Osteocyte (in vitro differentiated cells): ENCODE data around the gene KIF20A. TPM values are rescaled to one million over a fixed set of nuclear protein-coding genes. Genes with fewer than 3 reads are reported as not detected.
"Not testable (repeated sequence)": the region's sequence is repeated elsewhere in the genome, so short reads cannot be mapped to it uniquely, and the experiment has no call there.

ENCODE experiments used
- DNase-seq: peaks from one replicate; pipeline ENCODE4 v3.0.0; 2021; ENCODE audit warnings: mixed read lengths; ENCODE audit not compliant: unreplicated experiment; ENCODE audit errors: extremely low spot score
- H3K27ac Mint-ChIP-seq: one replicate; pipeline ENCODE4 v1.8.0; 2021; ENCODE audit warnings: mild to moderate bottlenecking, mixed read lengths; ENCODE audit not compliant: unreplicated experiment
- H3K27me3 Mint-ChIP-seq: one replicate; pipeline ENCODE4 v1.8.0; 2021; ENCODE audit warnings: mixed read lengths; ENCODE audit not compliant: unreplicated experiment
- H3K36me3 Mint-ChIP-seq: one replicate; pipeline ENCODE4 v1.8.0; 2021; ENCODE audit warnings: mixed read lengths; ENCODE audit not compliant: unreplicated experiment
- H3K4me1 Mint-ChIP-seq: one replicate; pipeline ENCODE4 v1.8.0; 2021; ENCODE audit warnings: mixed read lengths; ENCODE audit not compliant: unreplicated experiment
- H3K4me3 Mint-ChIP-seq: one replicate; pipeline ENCODE4 v1.8.0; 2021; ENCODE audit warnings: mild to moderate bottlenecking, moderate library complexity, mixed read lengths; ENCODE audit not compliant: unreplicated experiment
- H3K9me3 Mint-ChIP-seq: one replicate; pipeline ENCODE4 v1.8.0; 2021; ENCODE audit warnings: mixed read lengths; ENCODE audit not compliant: unreplicated experiment
- CTCF ChIP-seq: fragments of 200-600 bp; sonication (generic); IDR thresholded peaks from 2 replicates; pipeline ENCODE4 v1.5.0; 2021; ENCODE audit warnings: antibody characterized with exemption, mild to moderate bottlenecking, moderate library complexity
- total RNA-seq: library from RNA; stranded (reverse); gene quantifications from 2 replicates; pipeline ENCODE4 v1.2.1, GENCODE V29; 2021

KIF20A gene
- total RNA-seq, 1 donor from 2014 or later: 16.4 TPM

DNA sequence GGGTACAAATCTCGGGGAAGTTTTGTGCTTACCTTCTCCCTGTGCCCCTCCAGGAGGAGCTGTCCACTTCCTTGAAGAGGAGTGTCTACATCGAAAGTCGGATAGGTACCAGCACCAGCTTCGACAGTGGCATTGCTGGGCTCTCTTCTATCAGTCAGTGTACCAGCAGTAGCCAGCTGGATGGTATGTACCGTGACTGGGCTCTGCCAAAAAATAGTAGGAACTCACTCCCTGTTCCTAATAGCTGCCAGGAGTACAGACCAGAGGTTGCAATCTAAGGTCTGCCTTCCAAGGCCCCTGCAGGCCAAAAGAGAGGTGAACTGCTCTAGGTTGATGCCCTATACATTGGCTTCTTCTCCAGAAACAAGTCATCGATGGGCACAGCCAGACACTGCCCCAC is 3.9 kb downstream of the KIF20A start:
- peaks cover under 1% of the 10 kb centered on the region for H3K4me1 Mint-ChIP-seq
- no peak overlapping the region for H3K27ac Mint-ChIP-seq
- H3K4me3 Mint-ChIP-seq: no peak overlapping the region
- no peak for TF ChIP-seq CTCF
- no peaks in the 10 kb centered on the region for H3K9me3 Mint-ChIP-seq
- H3K27me3 Mint-ChIP-seq: no peaks in the 10 kb centered on the region
- DNase-seq: no peak
- peaks cover 15% of the 10 kb centered on the region for H3K36me3 Mint-ChIP-seq

- Mint-ChIP-seq H3K36me3 (peaks cover 31% of the 10 kb centered on the region), H3K9me3 (no peaks in the 10 kb centered on the region), H3K27ac (no peak overlapping the region), H3K27me3 (no peaks in the 10 kb centered on the region), H3K4me1 (no peaks in the 10 kb centered on the region), H3K4me3 (no peak overlapping the region)
- no peak for TF ChIP-seq CTCF
- no peak for DNase-seq
These were observed 7.1 kb downstream of the KIF20A start for GRCh38 chr5:138186002-138186447.

GRCh38 chr5:138188626-138189025 is 9.7 kb downstream of the KIF20A start:
- H3K4me3 Mint-ChIP-seq: no peak overlapping the region
- H3K36me3 Mint-ChIP-seq: peaks cover 44% of the 10 kb centered on the region
- H3K9me3 Mint-ChIP-seq: no peaks in the 10 kb centered on the region
- no peak for TF ChIP-seq CTCF
- no peaks in the 10 kb centered on the region for H3K4me1 Mint-ChIP-seq
- no peak overlapping the region for H3K27ac Mint-ChIP-seq
- H3K27me3 Mint-ChIP-seq: no peaks in the 10 kb centered on the region
- DNase-seq: no peak

DNA sequence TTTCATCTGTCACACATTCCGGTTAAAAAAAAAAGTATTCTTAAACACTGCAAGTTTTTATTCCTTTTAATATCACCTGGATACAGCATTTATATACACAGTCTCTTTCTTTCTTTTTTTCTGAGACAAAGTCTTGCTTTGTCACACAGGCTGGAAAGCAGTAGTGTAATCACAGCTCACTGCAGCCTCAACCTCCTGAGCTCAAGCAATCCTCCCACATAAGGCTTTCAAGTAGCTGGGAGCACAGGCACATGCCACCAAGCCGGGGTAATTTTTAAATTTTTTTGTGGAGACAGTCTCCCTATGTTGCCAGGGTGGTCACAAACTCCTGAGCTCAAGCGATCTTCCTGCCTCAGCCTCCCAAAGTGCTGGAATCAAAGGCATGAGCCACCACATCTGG is 13.9 kb downstream of the KIF20A start:
- DNase-seq: no peak
- Mint-ChIP-seq H3K9me3 (no peaks in the 10 kb centered on the region), H3K27me3 (no peaks in the 10 kb centered on the region), H3K4me3 (no peak overlapping the region), H3K36me3 (peaks cover 45% of the 10 kb centered on the region), H3K4me1 (no peaks in the 10 kb centered on the region), H3K27ac (no peak overlapping the region)
- TF ChIP-seq CTCF: no peak

DNA sequence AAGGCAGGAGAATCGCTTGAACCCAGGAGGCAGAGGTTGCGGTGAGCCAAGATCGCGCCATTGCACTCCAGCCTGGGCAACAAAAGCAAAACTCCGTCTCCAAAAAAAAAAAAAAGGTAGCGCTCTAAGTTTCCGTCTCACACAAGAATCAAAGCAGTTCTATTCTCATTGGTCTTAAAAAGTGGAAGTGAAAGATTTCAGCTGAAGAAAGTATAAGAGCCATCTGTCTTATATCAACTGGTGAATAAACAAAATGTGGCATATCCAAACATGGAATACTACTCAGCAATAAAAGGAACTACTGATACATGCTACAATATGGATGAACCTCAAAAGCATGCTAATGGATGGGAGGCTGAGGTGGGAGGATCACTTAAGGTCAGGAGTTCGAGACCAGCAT is 14.9 kb downstream of the KIF20A start:
- DNase-seq, H3K27me3 Mint-ChIP-seq, H3K27ac Mint-ChIP-seq, H3K4me1 Mint-ChIP-seq, H3K9me3 Mint-ChIP-seq, H3K4me3 Mint-ChIP-seq: not testable (repeated sequence)
- peaks cover 39% of the 10 kb centered on the region for H3K36me3 Mint-ChIP-seq

DNA sequence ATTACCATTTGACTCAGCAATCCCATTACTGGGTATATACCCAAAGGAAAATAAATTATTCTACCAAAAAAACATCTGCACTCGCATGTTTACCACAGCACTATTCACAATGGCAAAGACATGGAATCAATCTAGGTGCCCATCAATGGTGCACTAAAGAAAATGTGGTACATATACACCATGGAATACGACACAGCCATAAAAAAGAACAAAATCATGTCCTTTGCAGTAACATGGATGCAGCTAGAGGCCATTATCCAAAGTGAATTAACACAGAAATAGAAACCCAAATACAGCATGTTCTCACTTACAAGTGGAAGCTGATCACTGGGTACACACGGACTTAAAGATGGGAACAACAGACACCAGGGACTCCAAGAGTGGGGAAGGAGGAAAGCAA is 32.1 kb downstream of the KIF20A start:
- DNase-seq: no peak
- no peak for TF ChIP-seq CTCF
- Mint-ChIP-seq H3K4me3 (no peak overlapping the region), H3K27ac (no peak overlapping the region), H3K27me3 (no peaks in the 10 kb centered on the region), H3K36me3 (peaks cover 4% of the 10 kb centered on the region), H3K9me3 (no peaks in the 10 kb centered on the region), H3K4me1 (peaks cover 20% of the 10 kb centered on the region)
